HuH-7.5 (cell line): ENCODE data around the gene PRRT3.
"Not testable (repeated sequence)": the region's sequence is repeated elsewhere in the genome, so short reads cannot be mapped to it uniquely, and the experiment has no call there.

ENCODE experiments used
- DNase-seq: peaks from one replicate; pipeline ENCODE4 v3.0.0; 2011; ENCODE audit warnings: low spot score

PRRT3 gene

GRCh38 chr3:9947025-9947995 is 4.9 kb downstream of the PRRT3 start:
- DNase-seq: peak; percentile 96

GRCh38 chr3:9946112-9947024 is 5.8 kb downstream of the PRRT3 start:
- peak; percentile 97 for DNase-seq

DNA sequence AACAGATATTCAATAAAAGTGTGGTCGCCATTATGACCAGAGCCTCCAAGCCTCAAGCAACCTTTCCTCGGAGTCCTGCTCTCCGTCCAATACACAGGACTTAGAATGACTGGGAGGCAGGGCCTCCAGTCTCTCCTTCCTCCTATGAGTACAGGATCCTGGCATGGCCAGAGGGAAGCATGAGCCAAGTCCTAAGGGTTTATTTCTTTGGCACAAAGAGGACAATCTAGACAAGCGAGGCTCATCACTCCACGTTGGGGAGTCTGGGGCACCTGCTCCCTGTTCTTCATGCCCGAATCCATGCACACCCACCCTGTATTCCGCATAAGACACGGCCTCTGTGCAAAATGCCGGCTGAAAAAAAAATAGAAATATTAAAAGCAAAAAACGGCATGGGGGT is 6.8 kb downstream of the PRRT3 start:
- no peak for DNase-seq

- DNase-seq: no peak
Observed at GRCh38 chr3:9944271-9944670, 7.9 kb downstream of the PRRT3 start.

DNA sequence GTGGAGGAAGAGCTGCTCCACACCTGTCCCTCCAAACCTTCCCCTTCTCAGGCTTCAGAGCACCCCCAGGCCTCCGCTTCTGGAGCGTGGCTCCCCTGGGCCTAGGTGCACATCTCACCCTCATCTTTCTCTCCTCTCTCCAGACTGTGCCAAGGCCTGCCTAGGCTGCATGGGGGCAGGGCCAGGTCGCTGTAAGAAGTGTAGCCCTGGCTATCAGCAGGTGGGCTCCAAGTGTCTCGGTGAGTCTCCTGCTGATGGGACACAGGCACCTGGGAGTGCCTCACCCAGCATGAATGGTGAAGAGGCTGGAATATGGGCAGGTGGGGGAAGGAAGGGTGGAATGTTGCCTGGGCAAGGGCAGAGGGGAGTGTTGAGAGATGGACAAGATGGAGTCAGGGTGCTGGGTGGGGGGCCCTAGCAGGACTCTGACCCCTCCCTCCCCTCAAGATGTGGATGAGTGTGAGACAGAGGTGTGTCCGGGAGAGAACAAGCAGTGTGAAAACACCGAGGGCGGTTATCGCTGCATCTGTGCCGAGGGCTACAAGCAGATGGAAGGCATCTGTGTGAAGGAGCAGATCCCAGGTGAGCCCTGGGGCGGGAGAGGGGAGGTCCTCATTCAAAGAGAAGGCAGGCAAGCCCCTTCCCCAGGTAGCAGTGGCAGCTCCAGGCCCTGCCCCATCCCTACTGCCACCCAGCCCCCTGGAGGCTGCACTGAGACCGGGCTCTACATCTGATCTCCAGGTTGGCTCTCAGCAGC is 9.1 kb downstream of the PRRT3 start:
- DNase-seq: no peak

GRCh38 chr3:9942164-9942563 is 10.0 kb downstream of the PRRT3 start:
- no peak for DNase-seq

DNA sequence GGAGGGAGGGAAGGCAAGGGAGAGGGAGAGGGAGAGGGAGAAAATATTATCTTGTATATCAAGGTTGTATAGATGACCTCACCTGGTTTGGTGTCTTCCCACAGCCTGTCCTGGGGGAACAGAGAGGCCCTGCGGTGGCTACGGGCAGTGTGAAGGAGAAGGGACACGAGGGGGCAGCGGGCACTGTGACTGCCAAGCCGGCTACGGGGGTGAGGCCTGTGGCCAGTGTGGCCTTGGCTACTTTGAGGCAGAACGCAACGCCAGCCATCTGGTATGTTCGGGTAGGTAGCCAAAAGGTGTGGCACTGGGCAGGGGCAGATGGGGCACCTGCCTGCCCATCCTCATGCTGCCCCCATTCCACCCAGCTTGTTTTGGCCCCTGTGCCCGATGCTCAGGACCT is 11.5 kb downstream of the PRRT3 start:
- no peak for DNase-seq

DNA sequence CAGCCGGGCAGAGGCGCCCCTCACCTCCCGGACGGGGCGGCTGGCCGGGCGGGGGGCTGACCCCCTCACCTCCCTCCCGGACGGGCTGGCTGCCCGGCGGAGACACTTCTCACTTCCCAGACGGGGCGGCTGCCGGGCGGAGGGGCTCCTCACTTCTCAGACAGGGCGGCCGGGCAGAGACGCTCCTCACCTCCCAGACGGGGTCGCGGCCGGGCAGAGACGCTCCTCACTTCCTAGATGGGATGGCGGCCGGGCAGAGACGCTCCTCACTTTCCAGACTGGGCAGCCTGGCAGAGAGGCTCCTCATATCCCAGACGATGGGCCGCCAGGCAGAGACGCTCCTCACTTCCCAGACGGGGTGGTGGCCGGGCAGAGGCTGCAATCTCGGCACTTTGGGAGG is 12.3 kb downstream of the PRRT3 start:
- not testable (repeated sequence) for DNase-seq

GRCh38 chr3:9938966-9939365 is 13.2 kb downstream of the PRRT3 start:
- DNase-seq: no peak

- no peak for DNase-seq
Observed at GRCh38 chr3:9937486-9938238, 14.5 kb downstream of the PRRT3 start.

DNA sequence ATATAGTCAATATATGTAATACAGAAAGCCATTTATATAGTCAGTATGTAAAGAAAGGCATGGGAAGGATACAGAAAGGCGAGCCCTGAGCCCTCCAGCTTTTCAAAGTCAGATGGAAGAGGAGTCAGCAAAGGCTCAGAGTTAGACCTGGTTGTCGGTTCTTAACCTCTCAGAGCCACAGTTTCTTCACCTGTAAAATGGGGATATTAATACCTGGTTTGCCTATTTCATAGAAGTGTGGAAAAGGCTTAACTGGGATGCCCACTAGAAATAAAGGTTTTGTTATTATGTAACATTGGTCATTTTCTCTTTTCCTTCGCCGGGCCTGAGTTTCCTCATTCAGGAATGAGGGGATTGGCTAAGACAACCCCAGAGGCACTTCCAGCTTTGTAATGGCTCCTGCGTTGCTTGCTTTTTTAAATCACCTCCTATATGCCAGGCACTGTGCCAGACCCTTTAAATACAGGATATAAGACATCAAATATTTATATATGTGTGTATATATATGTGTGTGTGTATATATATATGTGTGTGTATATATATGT is 16.2 kb downstream of the PRRT3 start:
- DNase-seq: no peak

- no peak for DNase-seq
Observed at GRCh38 chr3:9934993-9935392, 17.2 kb downstream of the PRRT3 start.

- DNase-seq: no peak
Observed at GRCh38 chr3:9934235-9934621, 18.0 kb downstream of the PRRT3 start.

GRCh38 chr3:9933561-9934234 is 18.5 kb downstream of the PRRT3 start, which contains the start of gene CRELD1:
CRELD1 (plus strand) TSS chr3:9933834; CDS start chr3:9934439, 605 bp downstream.
- DNase-seq: peak; percentile 96

DNA sequence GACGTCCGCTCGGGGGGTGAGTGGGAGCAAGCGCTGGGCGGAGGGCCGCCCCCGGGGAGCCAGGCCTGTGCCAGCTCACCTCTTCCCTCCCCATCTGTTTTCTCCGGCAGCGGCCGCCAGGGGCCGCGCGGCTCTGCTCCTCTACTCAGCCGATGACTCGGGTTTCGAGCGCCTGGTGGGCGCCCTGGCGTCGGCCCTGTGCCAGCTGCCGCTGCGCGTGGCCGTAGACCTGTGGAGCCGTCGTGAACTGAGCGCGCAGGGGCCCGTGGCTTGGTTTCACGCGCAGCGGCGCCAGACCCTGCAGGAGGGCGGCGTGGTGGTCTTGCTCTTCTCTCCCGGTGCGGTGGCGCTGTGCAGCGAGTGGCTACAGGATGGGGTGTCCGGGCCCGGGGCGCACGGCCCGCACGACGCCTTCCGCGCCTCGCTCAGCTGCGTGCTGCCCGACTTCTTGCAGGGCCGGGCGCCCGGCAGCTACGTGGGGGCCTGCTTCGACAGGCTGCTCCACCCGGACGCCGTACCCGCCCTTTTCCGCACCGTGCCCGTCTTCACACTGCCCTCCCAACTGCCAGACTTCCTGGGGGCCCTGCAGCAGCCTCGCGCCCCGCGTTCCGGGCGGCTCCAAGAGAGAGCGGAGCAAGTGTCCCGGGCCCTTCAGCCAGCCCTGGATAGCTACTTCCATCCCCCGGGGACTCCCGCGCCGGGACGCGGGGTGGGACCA is 19.2 kb downstream of the PRRT3 start:
- peak; percentile 90 for DNase-seq

- no peak for DNase-seq
Observed at GRCh38 chr3:9932535-9932842, 19.7 kb downstream of the PRRT3 start.

DNA sequence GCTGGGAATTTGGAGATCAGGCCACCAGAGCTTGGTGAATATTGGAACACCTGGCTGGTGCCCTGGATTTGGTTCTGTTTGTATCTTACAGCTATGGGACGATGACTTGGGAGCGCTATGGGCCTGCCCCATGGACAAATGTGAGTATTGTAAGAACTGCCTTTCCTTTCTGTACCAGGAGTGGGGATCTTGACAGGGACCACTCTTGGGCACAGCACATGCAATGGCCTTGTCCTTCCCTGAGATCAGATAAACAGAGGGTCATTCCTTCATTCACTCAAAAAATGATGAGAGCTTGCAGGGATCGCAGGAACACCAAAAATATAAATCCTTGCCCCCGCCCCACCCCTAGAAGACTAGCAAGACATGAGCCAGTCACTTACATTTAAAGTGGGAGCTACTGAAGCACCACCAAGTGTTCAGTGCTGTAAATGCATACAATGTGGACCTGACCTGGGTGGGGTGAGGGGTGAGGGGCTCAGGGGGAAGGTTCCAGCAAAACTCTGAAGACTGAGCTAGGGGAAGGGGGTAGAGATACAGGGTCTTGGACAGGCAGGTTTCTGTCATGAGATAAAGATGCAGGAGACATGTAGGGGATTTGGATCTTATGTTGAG is 21.3 kb downstream of the PRRT3 start:
- peak; percentile 70 for DNase-seq

GRCh38 chr3:9928158-9928557 is 24.1 kb downstream of the PRRT3 start:
- DNase-seq: no peak

- DNase-seq: no peak
Observed at GRCh38 chr3:9918261-9919038, 33.8 kb downstream of the PRRT3 start.
